Liver (tissue), 9 donors: Measurements from ENCODE around the gene PTRH1. TPM values are rescaled to one million over a fixed set of nuclear protein-coding genes. Genes with fewer than 3 reads are reported as not detected.

ENCODE experiments used
- DNase-seq: peaks from one replicate; pipeline ENCODE4 v3.0.0-alpha.2; 2017; ENCODE audit warnings: low spot score
- H3K27ac ChIP-seq, 2 donors: one replicate each; pipeline ENCODE4 v1.7.0; 2013; ENCODE audit warnings: inconsistent platforms in 2 of 2, low read length in 2 of 2, control low read depth in 1 of 2, low read depth in 1 of 2, mild to moderate bottlenecking in 1 of 2
- H3K27me3 ChIP-seq, 4 donors: one replicate each; pipeline versions ENCODE4 v1.6.1 to v1.7.0; 2013; ENCODE audit warnings: low read length in 3 of 4, inconsistent platforms in 1 of 4, mild to moderate bottlenecking in 1 of 4, moderate library complexity in 1 of 4; ENCODE audit not compliant: control insufficient read depth in 4 of 4, insufficient read depth in 4 of 4
- H3K36me3 ChIP-seq, 4 donors: one replicate each; pipeline versions ENCODE4 v1.6.1 to v1.7.0; 2013; ENCODE audit warnings: low read length in 3 of 4, mild to moderate bottlenecking in 3 of 4, low read depth in 1 of 4, moderate library complexity in 1 of 4; ENCODE audit not compliant: control insufficient read depth in 4 of 4, insufficient read depth in 3 of 4
- H3K4me1 ChIP-seq, 4 donors: one replicate each; pipeline versions ENCODE4 v1.6.1 to v1.7.0; 2013; ENCODE audit warnings: low read length in 3 of 4, mild to moderate bottlenecking in 3 of 4, moderate library complexity in 1 of 4; ENCODE audit not compliant: control insufficient read depth in 4 of 4, insufficient read depth in 4 of 4
- H3K4me3 ChIP-seq, 3 donors: one replicate each; pipeline versions ENCODE4 v1.6.1 to v1.7.0; 2013; ENCODE audit warnings: low read length in 3 of 3, control low read depth in 1 of 3, low read depth in 1 of 3, mild to moderate bottlenecking in 1 of 3
- H3K9ac ChIP-seq, 2 donors: one replicate each; pipeline ENCODE4 v1.7.0; 2013; ENCODE audit warnings: low read length in 2 of 2, mild to moderate bottlenecking in 2 of 2, moderate library complexity in 2 of 2, control low read depth in 1 of 2, low read depth in 1 of 2
- H3K9me3 ChIP-seq, 4 donors: one replicate each; pipeline versions ENCODE4 v1.6.1 to v1.7.0; 2013; ENCODE audit warnings: low read length in 3 of 4; ENCODE audit not compliant: control insufficient read depth in 4 of 4
- ATF3 ChIP-seq: IDR thresholded peaks from 2 replicates; pipeline ENCODE4 v1.6.1; 2016; ENCODE audit warnings: antibody characterized with exemption
- CTCF ChIP-seq: fragments of 150-350 bp; IDR thresholded peaks from 2 replicates; pipeline ENCODE4 v1.5.1; 2017; ENCODE audit warnings: improper control_type of control experiment, low read depth, low read length; ENCODE audit not compliant: missing input control
- EGR1 ChIP-seq, 2 donors: IDR thresholded peaks; 2 replicates each; pipeline ENCODE4 v1.6.1; 2016 to 2018; ENCODE audit warnings: antibody characterized with exemption in 2 of 2, low read depth in 2 of 2
- FOXA1 ChIP-seq: IDR thresholded peaks from 2 replicates; pipeline ENCODE4 v1.6.1; 2016; ENCODE audit warnings: antibody characterized with exemption
- FOXA2 ChIP-seq: IDR thresholded peaks from 2 replicates; pipeline ENCODE4 v1.6.1; 2016; ENCODE audit warnings: antibody characterized with exemption
- GABPA ChIP-seq, 2 donors: IDR thresholded peaks in 1 of 2; conservative IDR thresholded peaks in 1 of 2; 2 replicates each; pipeline ENCODE4 v1.6.1; 2016; ENCODE audit warnings: antibody characterized with exemption in 2 of 2, mild to moderate bottlenecking in 1 of 2, moderate library complexity in 1 of 2
- HNF4A ChIP-seq, 2 donors: conservative IDR thresholded peaks; 2 replicates each; pipeline ENCODE4 v1.6.1; 2016; ENCODE audit warnings: antibody characterized with exemption in 2 of 2, mild to moderate bottlenecking in 2 of 2
- HNF4G ChIP-seq: IDR thresholded peaks from 2 replicates; pipeline ENCODE4 v1.6.1; 2016; ENCODE audit warnings: antibody characterized with exemption
- JUND ChIP-seq, 2 donors: IDR thresholded peaks; 2 replicates each; pipeline ENCODE4 v1.6.1; 2016; ENCODE audit warnings: antibody characterized with exemption in 2 of 2
- MAX ChIP-seq: IDR thresholded peaks from 2 replicates; pipeline ENCODE4 v1.6.1; 2016; ENCODE audit warnings: antibody characterized with exemption
- NR2F2 ChIP-seq: IDR thresholded peaks from 2 replicates; pipeline ENCODE4 v1.6.1; 2016; ENCODE audit warnings: antibody characterized with exemption
- RAD21 ChIP-seq, 2 donors: IDR thresholded peaks; 2 replicates each; pipeline ENCODE4 v1.6.1; 2016; ENCODE audit warnings: antibody characterized with exemption in 2 of 2, mild to moderate bottlenecking in 2 of 2
- REST ChIP-seq: IDR thresholded peaks from 2 replicates; pipeline ENCODE4 v1.6.1; 2016; ENCODE audit warnings: antibody characterized with exemption, mild to moderate bottlenecking
- RXRA ChIP-seq, 2 donors: IDR thresholded peaks; 2 replicates each; pipeline ENCODE4 v1.6.1; 2017 to 2018; ENCODE audit warnings: antibody characterized with exemption in 2 of 2, mild to moderate bottlenecking in 1 of 2
- SP1 ChIP-seq: IDR thresholded peaks from 2 replicates; pipeline ENCODE4 v1.6.1; 2018; ENCODE audit warnings: antibody characterized with exemption, mild to moderate bottlenecking
- TAF1 ChIP-seq: conservative IDR thresholded peaks from 2 replicates; pipeline ENCODE4 v1.6.1; 2016; ENCODE audit warnings: antibody characterized with exemption, mild to moderate bottlenecking
- YY1 ChIP-seq: IDR thresholded peaks from 2 replicates; pipeline ENCODE4 v1.6.1; 2016; ENCODE audit warnings: antibody characterized with exemption, mild to moderate bottlenecking
- ZBTB33 ChIP-seq: IDR thresholded peaks from 2 replicates; pipeline ENCODE4 v1.6.1; 2016; ENCODE audit warnings: antibody characterized with exemption
- WGBS: extraction: QIAGEN DNeasy Blood & Tissue Kit; methylation state at CpG from one replicate; pipeline ENCODE4 v1.1.7; 2013; 5-methylcytosine and 5-hydroxymethylcytosine counted together
- polyA plus RNA-seq, 2 donors: library from polyadenylated mRNA; stranded (reverse) in 1 of 2; unstranded in 1 of 2; fragments of 200-250 nt in 1 of 2; fragments of >200 nt in 1 of 2; fragmentation: Nextera tagmentation in 1 of 2; extraction: Ambion mirVana in 1 of 2; gene quantifications; one replicate each; pipeline versions ENCODE4 v1.2.1 to v1.2.3, GENCODE V29; 2013 to 2015
- total RNA-seq, 2 donors: library from RNA; depleted of rRNA; stranded (reverse); fragments of >200 nt; gene quantifications; one replicate each; pipeline ENCODE4 v1.2.3, GENCODE V29; 2014
- donor health status: healthy.
- donor health status: healthy.
- donor health status: healthy.
- donor health status: healthy.
- donor health status: healthy.

Gene PTRH1
- total and polyA plus RNA-seq, 4 donors = 6.7 to 21.6 (median 9.7) TPM

GRCh38 chr9:127683723-127684122 lies 31.7 kb downstream of the PTRH1 start:
- DNase-seq = no peak
- H3K4me1 ChIP-seq = no peaks in the 10 kb centered on the region
- no peaks in the 10 kb centered on the region for H3K27me3 ChIP-seq
- no peaks in the 10 kb centered on the region for H3K9me3 ChIP-seq
- H3K4me3 ChIP-seq = no peak overlapping the region
- H3K27ac ChIP-seq = no peak overlapping the region
- 97% methylated on average over 5 of the region's 5 CpGs for WGBS
- H3K9ac ChIP-seq = no peak overlapping the region
- TF ChIP-seq GABPA (IDR thresholded peaks at IDR 0.05 in 1 of 2, conservative IDR thresholded peaks at IDR 0.05 in 1 of 2) (no peak), ATF3 (no peak), HNF4A (conservative IDR thresholded peaks at IDR 0.05) (no peak), TAF1 (no peak), YY1 (no peak), MAX (no peak), SP1 (no peak), ZBTB33 (no peak), RAD21 (IDR thresholded peaks at IDR 0.05) (no peak)
- peaks cover 0 to 5% (median 0%) of the 10 kb centered on the region in 4 donors for H3K36me3 ChIP-seq

- Histone ChIP-seq H3K9ac (no peak overlapping the region), H3K27me3 (no peaks in the 10 kb centered on the region), H3K36me3 (peaks cover 0 to 5% (median 0%) of the 10 kb centered on the region in 4 donors), H3K4me3 (no peak overlapping the region), H3K4me1 (no peaks in the 10 kb centered on the region), H3K9me3 (no peaks in the 10 kb centered on the region), H3K27ac (no peak overlapping the region)
- DNase-seq = no peak
- no peak for TF ChIP-seq HNF4G
- no peak for TF ChIP-seq CTCF
- TF ChIP-seq SP1 = no peak
- TF ChIP-seq REST = no peak
- TF ChIP-seq TAF1 = no peak
- no peak for TF ChIP-seq FOXA2
- no peak for TF ChIP-seq ATF3
- no peak for TF ChIP-seq MAX
- no peak for TF ChIP-seq NR2F2
- TF ChIP-seq RAD21 (IDR thresholded peaks at IDR 0.05) = no peak
- TF ChIP-seq RXRA (IDR thresholded peaks at IDR 0.05) = no peak
- no peak for TF ChIP-seq ZBTB33
- TF ChIP-seq FOXA1 = no peak
- no peak for TF ChIP-seq GABPA (IDR thresholded peaks at IDR 0.05 in 1 of 2, conservative IDR thresholded peaks at IDR 0.05 in 1 of 2)
- no peak for TF ChIP-seq YY1
- TF ChIP-seq JUND (IDR thresholded peaks at IDR 0.05) = no peak
- TF ChIP-seq EGR1 (IDR thresholded peaks at IDR 0.05; ENCODE audit: low read depth in 2 of 2) = no peak
- WGBS = 91% methylated on average over 23 of the region's 23 CpGs
These were observed 32.9 kb downstream of the PTRH1 start for GRCh38 chr9:127682351-127683136.
